ENCODE measurements around the gene CAMK1G.

The CAMK1G gene

GRCh38 chr1:209569455-209570207 is 13.9 kb upstream of the CAMK1G start:
- Histone ChIP-seq H3K36me3 (ENCODE audit: control insufficient read depth, low read depth, low read length) (no peaks in the 10 kb centered on the region), H3K27me3 (ENCODE audit: control insufficient read depth, insufficient read depth, low read length) (peaks cover 12% of the 10 kb centered on the region), H3K4me3 (ENCODE audit: low read length) (no peak overlapping the region), H3K27ac (ENCODE audit: low read length) (no peak overlapping the region), H3K4me1 (ENCODE audit: control insufficient read depth, low read depth, low read length) (no peaks in the 10 kb centered on the region), H3K9me3 (ENCODE audit: control insufficient read depth, low read depth, low read length) (no peaks in the 10 kb centered on the region), H3K9ac (ENCODE audit: low read length) (no peak overlapping the region)

- Histone ChIP-seq H3K36me3 (ENCODE audit: control insufficient read depth, low read depth, low read length) (no peaks in the 10 kb centered on the region), H3K4me1 (ENCODE audit: control insufficient read depth, low read depth, low read length) (no peaks in the 10 kb centered on the region), H3K27me3 (ENCODE audit: control insufficient read depth, insufficient read depth, low read length) (peaks cover 6% of the 10 kb centered on the region), H3K9ac (ENCODE audit: low read length) (no peak overlapping the region), H3K9me3 (ENCODE audit: control insufficient read depth, low read depth, low read length) (no peaks in the 10 kb centered on the region), H3K4me3 (ENCODE audit: low read length) (no peak overlapping the region), H3K27ac (ENCODE audit: low read length) (no peak overlapping the region)
Measured at GRCh38 chr1:209570743-209571142, 12.8 kb upstream of the CAMK1G start.

- H3K27ac ChIP-seq (ENCODE audit: low read length): no peak overlapping the region
Measured at GRCh38 chr1:209576392-209577197, 6.9 kb upstream of the CAMK1G start.

GRCh38 chr1:209577346-209577745 is 6.2 kb upstream of the CAMK1G start:
- Histone ChIP-seq H3K27me3 (ENCODE audit: control insufficient read depth, insufficient read depth, low read length) (no peaks in the 10 kb centered on the region), H3K4me1 (ENCODE audit: control insufficient read depth, low read depth, low read length) (no peaks in the 10 kb centered on the region), H3K9me3 (ENCODE audit: control insufficient read depth, low read depth, low read length) (no peaks in the 10 kb centered on the region)

More at GRCh38 chr1:209576392-209577197, 6.9 kb upstream of the CAMK1G start:
- Histone ChIP-seq H3K4me1 (ENCODE audit: control insufficient read depth, low read depth, low read length) (no peaks in the 10 kb centered on the region), H3K4me3 (ENCODE audit: low read length) (no peak overlapping the region), H3K9me3 (ENCODE audit: control insufficient read depth, low read depth, low read length) (no peaks in the 10 kb centered on the region), H3K9ac (ENCODE audit: low read length) (no peak overlapping the region), H3K36me3 (ENCODE audit: control insufficient read depth, low read depth, low read length) (no peaks in the 10 kb centered on the region), H3K27me3 (ENCODE audit: control insufficient read depth, insufficient read depth, low read length) (no peaks in the 10 kb centered on the region)

GRCh38 chr1:209580577-209580976 is 2.9 kb upstream of the CAMK1G start:
- Histone ChIP-seq H3K9me3 (ENCODE audit: control insufficient read depth, low read depth, low read length) (no peaks in the 10 kb centered on the region), H3K27me3 (ENCODE audit: control insufficient read depth, insufficient read depth, low read length) (peaks cover 17% of the 10 kb centered on the region), H3K9ac (ENCODE audit: low read length) (no peak overlapping the region), H3K4me1 (ENCODE audit: control insufficient read depth, low read depth, low read length) (peaks cover 6% of the 10 kb centered on the region), H3K27ac (ENCODE audit: low read length) (no peak overlapping the region), H3K36me3 (ENCODE audit: control insufficient read depth, low read depth, low read length) (no peaks in the 10 kb centered on the region), H3K4me3 (ENCODE audit: low read length) (no peak overlapping the region)

More at GRCh38 chr1:209577346-209577745, 6.2 kb upstream of the CAMK1G start:
- no peak overlapping the region for H3K4me3 ChIP-seq (ENCODE audit: low read length)
- H3K27ac ChIP-seq (ENCODE audit: low read length): no peak overlapping the region
- no peaks in the 10 kb centered on the region for H3K36me3 ChIP-seq (ENCODE audit: control insufficient read depth, low read depth, low read length)
- H3K9ac ChIP-seq (ENCODE audit: low read length): no peak overlapping the region

- peak overlapping the region; percentile 55 for H3K4me3 ChIP-seq (ENCODE audit: low read length)
- peaks cover 31% of the 10 kb centered on the region for H3K27me3 ChIP-seq (ENCODE audit: control insufficient read depth, insufficient read depth, low read length)
- H3K9me3 ChIP-seq (ENCODE audit: control insufficient read depth, low read depth, low read length): no peaks in the 10 kb centered on the region
- peak overlapping the region; percentile 10 for H3K9ac ChIP-seq (ENCODE audit: low read length)
- peaks cover 11% of the 10 kb centered on the region for H3K4me1 ChIP-seq (ENCODE audit: control insufficient read depth, low read depth, low read length)
- H3K36me3 ChIP-seq (ENCODE audit: control insufficient read depth, low read depth, low read length): no peaks in the 10 kb centered on the region
- H3K27ac ChIP-seq (ENCODE audit: low read length): no peak overlapping the region
Measured at GRCh38 chr1:209584231-209584672, 738 bp downstream of the CAMK1G start.

GRCh38 chr1:209585197-209585596 is 1.7 kb downstream of the CAMK1G start:
- Histone ChIP-seq H3K9ac (ENCODE audit: low read length) (no peak overlapping the region), H3K4me1 (ENCODE audit: control insufficient read depth, low read depth, low read length) (peaks cover 11% of the 10 kb centered on the region), H3K27ac (ENCODE audit: low read length) (no peak overlapping the region), H3K27me3 (ENCODE audit: control insufficient read depth, insufficient read depth, low read length) (peaks cover 31% of the 10 kb centered on the region), H3K4me3 (ENCODE audit: low read length) (peak overlapping the region; percentile 41), H3K9me3 (ENCODE audit: control insufficient read depth, low read depth, low read length) (no peaks in the 10 kb centered on the region), H3K36me3 (ENCODE audit: control insufficient read depth, low read depth, low read length) (no peaks in the 10 kb centered on the region)

- Histone ChIP-seq H3K27ac (ENCODE audit: low read length) (no peak overlapping the region), H3K9ac (ENCODE audit: low read length) (no peak overlapping the region), H3K27me3 (ENCODE audit: control insufficient read depth, insufficient read depth, low read length) (peaks cover 31% of the 10 kb centered on the region), H3K4me3 (ENCODE audit: low read length) (peak overlapping the region; percentile 41), H3K4me1 (ENCODE audit: control insufficient read depth, low read depth, low read length) (peaks cover 11% of the 10 kb centered on the region), H3K36me3 (ENCODE audit: control insufficient read depth, low read depth, low read length) (no peaks in the 10 kb centered on the region), H3K9me3 (ENCODE audit: control insufficient read depth, low read depth, low read length) (no peaks in the 10 kb centered on the region)
Measured at GRCh38 chr1:209585672-209586071, 2.2 kb downstream of the CAMK1G start.

- Histone ChIP-seq H3K9me3 (ENCODE audit: control insufficient read depth, low read depth, low read length) (no peaks in the 10 kb centered on the region), H3K9ac (ENCODE audit: low read length) (no peak overlapping the region), H3K4me3 (ENCODE audit: low read length) (peak overlapping the region; percentile 41), H3K27ac (ENCODE audit: low read length) (no peak overlapping the region), H3K36me3 (ENCODE audit: control insufficient read depth, low read depth, low read length) (no peaks in the 10 kb centered on the region), H3K4me1 (ENCODE audit: control insufficient read depth, low read depth, low read length) (peaks cover 11% of the 10 kb centered on the region), H3K27me3 (ENCODE audit: control insufficient read depth, insufficient read depth, low read length) (peaks cover 31% of the 10 kb centered on the region)
Measured at GRCh38 chr1:209586221-209586740, 2.8 kb downstream of the CAMK1G start.

GRCh38 chr1:209587789-209588188 is 4.3 kb downstream of the CAMK1G start:
- Histone ChIP-seq H3K4me1 (ENCODE audit: control insufficient read depth, low read depth, low read length) (peaks cover 11% of the 10 kb centered on the region), H3K9ac (ENCODE audit: low read length) (no peak overlapping the region), H3K27me3 (ENCODE audit: control insufficient read depth, insufficient read depth, low read length) (peaks cover 31% of the 10 kb centered on the region), H3K36me3 (ENCODE audit: control insufficient read depth, low read depth, low read length) (no peaks in the 10 kb centered on the region), H3K27ac (ENCODE audit: low read length) (no peak overlapping the region), H3K4me3 (ENCODE audit: low read length) (no peak overlapping the region), H3K9me3 (ENCODE audit: control insufficient read depth, low read depth, low read length) (no peaks in the 10 kb centered on the region)

- Histone ChIP-seq H3K27ac (ENCODE audit: low read length) (no peak overlapping the region), H3K27me3 (ENCODE audit: control insufficient read depth, insufficient read depth, low read length) (peaks cover 25% of the 10 kb centered on the region), H3K36me3 (ENCODE audit: control insufficient read depth, low read depth, low read length) (no peaks in the 10 kb centered on the region), H3K9me3 (ENCODE audit: control insufficient read depth, low read depth, low read length) (no peaks in the 10 kb centered on the region), H3K4me3 (ENCODE audit: low read length) (no peak overlapping the region), H3K4me1 (ENCODE audit: control insufficient read depth, low read depth, low read length) (peaks cover 8% of the 10 kb centered on the region), H3K9ac (ENCODE audit: low read length) (no peak overlapping the region)
Measured at GRCh38 chr1:209589440-209589839, 5.9 kb downstream of the CAMK1G start.
